Common myeloid progenitor, CD34-positive (primary cell): ENCODE measurements around the gene C1orf226.

Experiments used
- CTCF ChIA-PET: fragments of 350-600 bp; sonication (Branson Sonifier 250); formaldehyde crosslinking; loops from one replicate; lab custom pipeline; 2021; ENCODE audit warnings: antibody characterized with exemption; lab: Charles Lee
- POLR2A ChIA-PET: fragments of 350-600 bp; sonication (Branson Sonifier 250); formaldehyde crosslinking; loops from one replicate; lab custom pipeline; 2021; ENCODE audit warnings: antibody characterized with exemption; lab: Charles Lee
- DNase-seq, 3 donors: peaks; one replicate each; pipeline versions ENCODE4 v3.0.0 to v3.0.0-alpha.2; 2013
- H3K27ac ChIP-seq, 2 experiments: 1 replicate in 1 of 2; 2 replicates in 1 of 2; pipeline ENCODE4 v1.7.0; 2013; ENCODE audit warnings: inconsistent platforms in 2 of 2, low read length in 2 of 2, mild to moderate bottlenecking in 2 of 2, low read depth in 1 of 2, moderate library complexity in 1 of 2; ENCODE audit not compliant: severe bottlenecking in 2 of 2, insufficient read depth in 1 of 2, poor library complexity in 1 of 2
- H3K27me3 ChIP-seq, 5 experiments: replicated peaks in 2 of 5; 1 replicate in 3 of 5; 2 replicates in 2 of 5; pipeline versions ENCODE4 v1.6.1 to v1.7.0; 2013; ENCODE audit warnings: low read length in 4 of 5, mild to moderate bottlenecking in 2 of 5, moderate library complexity in 2 of 5, inconsistent platforms in 1 of 5; ENCODE audit not compliant: insufficient read depth in 5 of 5, control insufficient read depth in 4 of 5
- H3K36me3 ChIP-seq, 4 experiments: 1 replicate in 2 of 4; 2 replicates in 2 of 4; pipeline versions ENCODE4 v1.6.1 to v1.7.0; 2013; ENCODE audit warnings: low read length in 3 of 4, control low read depth in 1 of 4, mild to moderate bottlenecking in 1 of 4; ENCODE audit not compliant: control insufficient read depth in 4 of 4, insufficient read depth in 4 of 4
- H3K4me1 ChIP-seq, 4 experiments: 1 replicate in 3 of 4; 2 replicates in 1 of 4; pipeline versions ENCODE4 v1.6.1 to v1.7.1; 2013; ENCODE audit warnings: low read length in 3 of 4, mild to moderate bottlenecking in 3 of 4, control low read depth in 1 of 4, inconsistent platforms in 1 of 4, moderate library complexity in 1 of 4; ENCODE audit not compliant: control insufficient read depth in 4 of 4, insufficient read depth in 4 of 4; ENCODE audit errors: control extremely low read depth in 1 of 4
- H3K4me3 ChIP-seq, 7 experiments: 1 replicate in 4 of 7; 2 replicates in 3 of 7; pipeline versions ENCODE4 v1.5.1 to v1.7.0; 2013; ENCODE audit warnings: mild to moderate bottlenecking in 7 of 7, low read length in 6 of 7, moderate library complexity in 6 of 7, inconsistent platforms in 2 of 7, low read depth in 2 of 7, control low read depth in 1 of 7; ENCODE audit not compliant: insufficient read depth in 4 of 7, control insufficient read depth in 1 of 7; ENCODE audit errors: extremely low read depth in 1 of 7
- H3K9me3 ChIP-seq, 5 experiments: 1 replicate in 4 of 5; 2 replicates in 1 of 5; pipeline versions ENCODE4 v1.6.1 to v1.7.1; 2013; ENCODE audit warnings: low read length in 4 of 5, mild to moderate bottlenecking in 2 of 5, inconsistent platforms in 1 of 5, low read depth in 1 of 5, moderate library complexity in 1 of 5; ENCODE audit not compliant: control insufficient read depth in 4 of 5, insufficient read depth in 2 of 5; ENCODE audit errors: control extremely low read depth in 1 of 5
- WGBS: methylation state at CpG from one replicate; pipeline ENCODE4 v1.1.5; 2013; ENCODE audit not compliant: insufficient coverage; 5-methylcytosine and 5-hydroxymethylcytosine counted together

C1orf226 gene

DNA sequence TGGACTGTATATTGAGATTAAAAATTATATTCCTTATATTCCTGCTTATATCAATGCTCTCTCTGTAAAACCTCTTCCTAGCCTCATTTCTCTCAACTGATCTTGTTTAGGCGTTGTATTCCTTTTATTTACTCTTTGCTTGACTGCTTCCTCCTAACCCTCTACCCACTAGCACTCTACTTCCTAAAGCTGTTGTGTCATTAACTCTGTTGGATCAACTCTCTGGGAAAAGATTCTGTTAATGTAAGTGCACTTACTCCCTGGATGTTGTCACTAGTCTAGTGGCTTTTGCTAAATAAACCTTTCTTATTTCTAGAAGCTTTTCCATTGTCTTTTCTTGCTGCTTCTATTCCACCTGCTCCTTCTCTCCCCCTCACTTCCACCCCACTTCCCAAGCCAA lies 11.4 kb upstream of the C1orf226 start:
- no peak overlapping the region for H3K27ac ChIP-seq
- DNase-seq: no peak
- ChIA-PET CTCF (no interaction called here), POLR2A (no interaction called here)
- WGBS: 100% methylated on average over 1 of the region's 1 CpG
- no peaks in the 10 kb centered on the region for H3K27me3 ChIP-seq
- no peaks in the 10 kb centered on the region for H3K36me3 ChIP-seq
- no peak overlapping the region for H3K4me3 ChIP-seq
- no peaks in the 10 kb centered on the region for H3K9me3 ChIP-seq
- peaks cover 0 to 17% (median 10%) of the 10 kb centered on the region in 4 experiments for H3K4me1 ChIP-seq

DNA sequence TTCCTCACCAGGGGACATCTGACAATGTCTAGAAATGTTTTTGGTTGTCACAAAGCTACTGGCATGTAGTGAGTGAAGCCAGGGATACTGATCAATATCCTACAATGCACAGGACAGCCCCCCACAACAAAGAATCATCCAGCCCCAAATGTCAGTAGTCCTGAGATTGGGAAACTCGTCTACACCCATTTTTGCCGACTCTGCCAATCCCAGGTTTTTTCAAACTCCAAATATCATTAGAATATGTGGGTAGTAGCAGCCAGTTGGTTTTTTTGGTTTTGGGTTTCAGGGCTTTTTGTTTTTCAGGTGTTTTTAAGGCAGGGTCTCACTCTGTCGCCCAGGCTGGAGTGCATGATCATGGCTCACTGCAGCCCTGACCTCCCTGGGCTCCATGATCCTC lies 10.8 kb upstream of the C1orf226 start:
- WGBS: 100% methylated on average over 3 of the region's 3 CpGs
- H3K4me1 ChIP-seq: peaks cover 0 to 17% (median 10%) of the 10 kb centered on the region in 4 experiments
- H3K27ac ChIP-seq: no peak overlapping the region
- DNase-seq: no peak
- H3K36me3 ChIP-seq: no peaks in the 10 kb centered on the region
- ChIA-PET CTCF (interaction anchor here (2.2 to 2.3 kb wide), 2 partner anchors 10 to 14 kb away, joined by 6 to 9 read pairs; no protein-coding TSS in a partner anchor), POLR2A (no interaction called here)
- no peak overlapping the region for H3K4me3 ChIP-seq
- no peaks in the 10 kb centered on the region for H3K27me3 ChIP-seq
- no peaks in the 10 kb centered on the region for H3K9me3 ChIP-seq

DNA sequence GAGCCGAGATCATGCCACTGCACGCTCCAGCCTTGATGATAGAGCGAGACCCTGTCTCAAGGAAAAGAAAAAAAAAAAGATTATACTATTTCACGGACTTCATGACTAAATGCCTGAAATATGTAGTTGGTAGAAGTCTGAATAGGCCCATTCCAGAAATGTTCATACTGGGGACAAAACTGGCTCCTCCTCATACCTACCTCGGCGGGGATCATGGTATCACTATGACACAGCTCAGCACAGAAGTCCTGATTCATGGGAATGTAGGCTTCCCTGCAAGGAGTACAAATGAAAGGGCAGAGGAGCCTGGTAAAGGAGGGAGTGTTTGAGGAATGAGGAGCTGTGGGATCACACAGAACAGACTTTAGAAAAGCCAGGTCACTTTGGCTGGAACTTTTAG lies 9.9 kb upstream of the C1orf226 start:
- Histone ChIP-seq H3K36me3 (no peaks in the 10 kb centered on the region), H3K27ac (no peak overlapping the region), H3K4me1 (peaks cover 0 to 17% (median 10%) of the 10 kb centered on the region in 4 experiments), H3K9me3 (no peaks in the 10 kb centered on the region), H3K4me3 (no peak overlapping the region), H3K27me3 (no peaks in the 10 kb centered on the region)
- 93% methylated on average over 3 of the region's 6 CpGs for WGBS
- ChIA-PET CTCF (interaction anchor here (1.0 to 3.0 kb wide), 7 partner anchors 9 to 334 kb away, joined by 3 to 12 read pairs (median 6); no protein-coding TSS in a partner anchor), POLR2A (no interaction called here)
- DNase-seq: no peak

DNA sequence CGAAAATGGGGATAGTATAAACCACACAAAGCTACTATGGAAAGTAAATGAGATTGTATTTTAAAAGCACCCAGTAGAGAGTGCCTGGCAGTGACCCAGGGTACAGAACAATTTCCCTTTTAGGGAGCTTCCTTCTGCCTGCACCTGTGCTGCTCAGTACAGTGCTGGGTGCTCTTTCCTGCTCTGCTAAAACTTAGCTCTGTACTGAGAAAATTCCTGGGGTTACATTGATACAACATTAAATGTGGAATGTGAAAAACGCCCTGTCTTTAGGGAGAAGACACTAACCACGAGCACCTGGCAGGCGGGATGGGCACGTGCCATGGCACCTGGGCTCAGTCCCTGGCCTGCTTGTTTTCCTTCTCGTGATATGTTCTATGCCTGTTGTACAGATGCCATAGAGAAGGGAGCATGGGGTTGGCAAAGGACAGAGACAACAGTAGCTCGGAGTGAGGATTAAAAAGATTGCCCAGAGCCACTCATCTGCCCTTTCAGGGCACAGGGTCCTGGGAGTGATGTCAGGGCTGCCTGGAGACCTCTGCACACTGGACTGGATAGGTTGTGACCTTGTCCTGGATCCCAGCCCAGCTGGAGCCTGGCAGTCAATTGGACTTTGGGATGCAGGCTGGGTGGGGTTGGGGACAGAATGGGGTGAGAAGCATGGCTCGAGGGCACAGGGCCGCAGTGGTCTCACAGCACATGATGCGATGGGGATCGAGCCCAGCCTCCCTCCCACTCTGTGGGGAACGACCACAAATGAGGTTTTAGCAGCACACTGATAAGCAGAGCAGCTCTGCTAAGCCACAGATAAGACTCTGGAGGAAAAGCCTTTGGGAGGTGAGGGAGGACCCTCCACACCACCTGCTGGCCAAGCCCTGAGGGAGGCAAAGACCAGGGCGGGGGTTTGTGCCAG lies 9.1 kb upstream of the C1orf226 start:
- Histone ChIP-seq H3K4me3 (no peak overlapping the region), H3K27ac (no peak overlapping the region), H3K4me1 (peaks cover 0 to 17% (median 10%) of the 10 kb centered on the region in 4 experiments), H3K36me3 (no peaks in the 10 kb centered on the region), H3K9me3 (no peaks in the 10 kb centered on the region), H3K27me3 (no peaks in the 10 kb centered on the region)
- POLR2A ChIA-PET: no interaction called here
- CTCF ChIA-PET: interaction anchor here (0.7 to 3.0 kb wide), 11 partner anchors 8 to 335 kb away, joined by 3 to 12 read pairs (median 3); no protein-coding TSS in a partner anchor
- 35% methylated on average over 13 of the region's 13 CpGs for WGBS
- DNase-seq: peak; percentile 80 to 89 (median 83)

DNA sequence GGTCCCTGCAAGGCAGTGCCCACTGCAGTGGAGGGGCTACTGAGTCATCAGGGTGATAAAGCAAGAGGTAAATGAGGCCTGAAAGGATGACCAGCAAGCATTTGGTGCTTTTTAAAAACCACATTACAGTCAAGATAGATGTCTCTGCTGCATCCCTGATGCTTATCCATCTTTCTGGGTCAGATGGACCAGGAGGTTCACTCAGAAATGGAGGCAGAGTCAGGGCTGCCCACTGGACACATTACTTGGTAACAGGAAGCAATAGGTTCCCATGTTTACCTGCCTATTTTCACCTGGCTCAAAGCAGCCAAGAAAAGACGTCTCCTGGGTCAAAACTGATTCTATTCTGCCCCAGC lies 8.5 kb upstream of the C1orf226 start:
- WGBS: 83% methylated on average over 1 of the region's 1 CpG
- CTCF ChIA-PET: interaction anchor here (0.9 to 3.0 kb wide), 9 partner anchors 7 to 336 kb away, joined by 3 to 12 read pairs (median 5); no protein-coding TSS in a partner anchor
- no peaks in the 10 kb centered on the region for H3K36me3 ChIP-seq
- POLR2A ChIA-PET: no interaction called here
- no peaks in the 10 kb centered on the region for H3K9me3 ChIP-seq
- H3K4me1 ChIP-seq: peaks cover 0 to 17% (median 10%) of the 10 kb centered on the region in 4 experiments
- no peaks in the 10 kb centered on the region for H3K27me3 ChIP-seq
- no peak overlapping the region for H3K4me3 ChIP-seq
- DNase-seq: no peak
- H3K27ac ChIP-seq: no peak overlapping the region

DNA sequence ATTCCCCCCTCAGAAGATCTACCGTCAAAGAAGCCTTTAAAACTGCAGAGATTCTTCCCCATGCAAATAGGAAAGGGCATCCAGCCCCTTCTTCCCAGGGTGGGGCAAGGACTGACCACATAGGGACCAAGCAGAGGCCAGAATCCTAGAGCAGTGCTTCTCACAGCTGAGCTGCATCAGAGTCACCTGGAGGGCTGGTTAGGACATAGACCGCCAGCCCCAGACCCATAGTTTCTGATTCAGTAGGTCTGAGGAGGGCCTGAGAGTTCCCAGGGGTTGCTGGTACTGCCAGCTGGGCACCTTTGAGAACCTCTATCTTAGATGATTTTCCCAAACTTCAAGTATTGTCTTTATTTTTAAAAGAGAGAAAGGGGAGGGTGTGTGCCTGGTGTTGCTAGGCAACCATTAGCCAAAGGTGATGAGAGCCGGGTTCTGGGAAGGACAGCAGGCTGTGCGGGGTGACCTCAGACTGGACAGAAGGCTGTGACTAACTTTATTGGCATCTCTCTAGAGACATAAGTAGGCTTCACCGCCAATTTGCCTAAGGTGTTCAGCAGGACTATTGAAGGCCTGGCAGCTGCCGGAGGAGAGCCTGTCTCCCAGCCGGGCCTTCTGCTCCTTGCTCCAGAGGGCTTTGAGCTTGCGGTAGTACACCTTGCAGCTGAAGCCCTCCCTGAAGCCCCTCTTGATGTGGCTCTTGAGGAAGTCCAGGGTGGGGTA lies 7.8 kb upstream of the C1orf226 start:
- CTCF ChIA-PET: interaction anchor here (0.9 to 3.0 kb wide), 7 partner anchors 9 to 318 kb away, joined by 3 to 12 read pairs (median 4); no protein-coding TSS in a partner anchor
- POLR2A ChIA-PET: no interaction called here
- 98% methylated on average over 7 of the region's 8 CpGs for WGBS

More for the DNA sequence above, 7.8 kb upstream of the C1orf226 start:
- Histone ChIP-seq H3K4me1 (peaks cover 0 to 17% (median 10%) of the 10 kb centered on the region in 4 experiments), H3K9me3 (no peaks in the 10 kb centered on the region), H3K4me3 (no peak overlapping the region), H3K27ac (no peak overlapping the region), H3K27me3 (no peaks in the 10 kb centered on the region), H3K36me3 (no peaks in the 10 kb centered on the region)
- DNase-seq: no peak
